CD14-positive monocyte (primary cell): ENCODE data around the gene GAPVD1. TPM values are rescaled to one million over a fixed set of nuclear protein-coding genes. Genes with fewer than 3 reads are reported as not detected.

Experiments used
- DNase-seq, 3 donors: peaks; one replicate each; pipeline ENCODE4 v3.0.0-alpha.2; 2011 to 2022
- H2AFZ ChIP-seq: 2 replicates; pipeline ENCODE4 v1.6.0; 2012; ENCODE audit warnings: mild to moderate bottlenecking, low read depth, low read length, inconsistent platforms; ENCODE audit not compliant: insufficient read depth, poor library complexity, severe bottlenecking
- H3K27ac ChIP-seq, 2 donors: 1 replicate in 1 of 2; 2 replicates in 1 of 2; pipeline ENCODE4 v1.5.1; 2012 to 2013; ENCODE audit warnings: low read length in 2 of 2, control low read depth in 1 of 2, inconsistent platforms in 1 of 2, low read depth in 1 of 2, mild to moderate bottlenecking in 1 of 2
- H3K27me3 ChIP-seq, 2 donors: one replicate each; pipeline versions ENCODE4 v1.6.0 to v1.6.1; 2011 to 2013; ENCODE audit warnings: low read length in 2 of 2; ENCODE audit not compliant: control insufficient read depth in 2 of 2, insufficient read depth in 2 of 2
- H3K36me3 ChIP-seq, 2 donors: replicated peaks in 1 of 2; 1 replicate in 1 of 2; 2 replicates in 1 of 2; pipeline versions ENCODE4 v1.5.1 to v1.6.1; 2012 to 2013; ENCODE audit warnings: low read length in 2 of 2, control low read depth in 1 of 2, inconsistent platforms in 1 of 2, mild to moderate bottlenecking in 1 of 2; ENCODE audit not compliant: insufficient read depth in 2 of 2, control insufficient read depth in 1 of 2
- H3K4me1 ChIP-seq, 2 donors: 1 replicate in 1 of 2; 2 replicates in 1 of 2; pipeline versions ENCODE4 v1.5.1 to v1.6.1; 2012 to 2013; ENCODE audit warnings: low read length in 2 of 2, control low read depth in 1 of 2, inconsistent platforms in 1 of 2, mild to moderate bottlenecking in 1 of 2, moderate library complexity in 1 of 2; ENCODE audit not compliant: insufficient read depth in 2 of 2, control insufficient read depth in 1 of 2
- H3K4me2 ChIP-seq: replicated peaks from 2 replicates; pipeline ENCODE3; 2012; ENCODE audit warnings: low read length, moderate library complexity, mild to moderate bottlenecking; ENCODE audit not compliant: poor library complexity, severe bottlenecking; ENCODE audit errors: extremely low read depth
- H3K4me3 ChIP-seq, 3 experiments: fragments of 200-600 bp in 1 of 3; sonication (generic) in 1 of 3; replicated peaks in 1 of 3; 1 replicate in 2 of 3; 2 replicates in 1 of 3; pipeline ENCODE4 v1.5.1; 2011 to 2013; ENCODE audit warnings: low read length in 3 of 3, mild to moderate bottlenecking in 3 of 3, control low read depth in 2 of 3, low read depth in 2 of 3, inconsistent platforms in 1 of 3, moderate library complexity in 1 of 3
- H3K79me2 ChIP-seq: 2 replicates; pipeline ENCODE4 v1.6.0; 2012; ENCODE audit warnings: mild to moderate bottlenecking, control low read depth, inconsistent platforms, low read length, moderate library complexity; ENCODE audit not compliant: insufficient read depth
- H3K9ac ChIP-seq: 2 replicates; pipeline ENCODE4 v1.6.0; 2017; ENCODE audit warnings: low read length, mild to moderate bottlenecking; ENCODE audit not compliant: insufficient read depth, poor library complexity, severe bottlenecking
- H3K9me3 ChIP-seq, 2 donors: replicated peaks in 1 of 2; 1 replicate in 1 of 2; 2 replicates in 1 of 2; pipeline versions ENCODE4 v1.5.1 to v1.6.1; 2012 to 2013; ENCODE audit warnings: low read length in 2 of 2, control low read depth in 1 of 2; ENCODE audit not compliant: control insufficient read depth in 1 of 2, insufficient read depth in 1 of 2
- H4K20me1 ChIP-seq: 2 replicates; pipeline ENCODE4 v1.6.0; 2012; ENCODE audit warnings: mild to moderate bottlenecking, low read length, control low read depth, moderate library complexity; ENCODE audit not compliant: insufficient read depth
- H3K27ac Mint-ChIP-seq, 7 donors: one replicate each; pipeline ENCODE4 v1.8.0; 2020; ENCODE audit warnings: mild to moderate bottlenecking in 7 of 7, mixed read lengths in 7 of 7, moderate library complexity in 6 of 7, inconsistent platforms in 2 of 7
- H3K27me3 Mint-ChIP-seq, 3 donors: one replicate each; pipeline ENCODE4 v1.8.0; 2021 to 2022; ENCODE audit warnings: low read depth in 3 of 3, mild to moderate bottlenecking in 3 of 3, mixed read lengths in 3 of 3, moderate library complexity in 3 of 3, inconsistent platforms in 1 of 3
- H3K36me3 Mint-ChIP-seq, 2 donors: one replicate each; pipeline ENCODE4 v1.8.0; 2020; ENCODE audit warnings: mixed read lengths in 2 of 2, inconsistent platforms in 1 of 2, mild to moderate bottlenecking in 1 of 2
- H3K4me1 Mint-ChIP-seq: one replicate; pipeline ENCODE4 v1.8.0; 2020; ENCODE audit warnings: mild to moderate bottlenecking, mixed read lengths
- H3K4me3 Mint-ChIP-seq, 2 donors: one replicate each; pipeline ENCODE4 v1.8.0; 2020; ENCODE audit warnings: mild to moderate bottlenecking in 2 of 2, mixed read lengths in 2 of 2, moderate library complexity in 1 of 2
- H3K9me3 Mint-ChIP-seq, 7 donors: one replicate each; pipeline ENCODE4 v1.8.0; 2020 to 2022; ENCODE audit warnings: mixed read lengths in 7 of 7, mild to moderate bottlenecking in 6 of 7, moderate library complexity in 6 of 7, inconsistent platforms in 2 of 7
- CTCF ChIP-seq: fragments of 200-600 bp; IDR thresholded peaks from one replicate; pipeline ENCODE4 v1.8.0; 2022; ENCODE audit warnings: antibody characterized with exemption, mild to moderate bottlenecking
- WGBS: methylation state at CpG from one replicate; pipeline ENCODE4 v1.1.5; 2013; ENCODE audit warnings: missing lambda C conversion rate; ENCODE audit not compliant: insufficient coverage; 5-methylcytosine and 5-hydroxymethylcytosine counted together
- intact Hi-C, 2 donors: fragments of 100-400 bp; cut with micrococcal nuclease; formaldehyde crosslinking; loops; one replicate each; pipeline versions ENCODE4 v1.15.0 to v1.15.1; 2023
- polyA plus RNA-seq, 3 donors: library from polyadenylated mRNA; depleted of rRNA in 1 of 3; unstranded in 2 of 3; stranded (reverse) in 1 of 3; fragments of 300-500 nt in 2 of 3; fragments of >200 nt in 1 of 3; fragmentation: Illumina TruSeq in 2 of 3; gene quantifications; 1 replicate in 2 of 3; 2 replicates in 1 of 3; pipeline ENCODE4 v1.2.3, GENCODE V29; 2012 to 2021

The GAPVD1 gene
- polyA plus RNA-seq, 3 donors = 18.7 to 49.2 (median 30.5) TPM

GRCh38 chr9:125376261-125377226 is 114.9 kb downstream of the GAPVD1 start:
- H3K27me3 Mint-ChIP-seq = peaks cover 2 to 15% (median 7%) of the 10 kb centered on the region in 3 donors
- Histone ChIP-seq H3K27ac (no peak overlapping the region), H2AFZ (no peak overlapping the region), H3K4me2 (no peak overlapping the region), H3K4me1 (peaks cover 6 to 9% of the 10 kb centered on the region in 2 donors), H3K9ac (no peak overlapping the region), H3K79me2 (no peaks in the 10 kb centered on the region), H3K36me3 (no peaks in the 10 kb centered on the region), H3K4me3 (no peak overlapping the region), H4K20me1 (no peaks in the 10 kb centered on the region), H3K27me3 (peaks cover 0 to 5% of the 10 kb centered on the region in 2 donors), H3K9me3 (no peaks in the 10 kb centered on the region)
- WGBS = 89% methylated on average over 19 of the region's 24 CpGs
- no peak overlapping the region for H3K4me3 Mint-ChIP-seq
- no peak for TF ChIP-seq CTCF
- DNase-seq = no peak
- no peak overlapping the region for H3K27ac Mint-ChIP-seq
- intact Hi-C loops = no loop called here
- no peaks in the 10 kb centered on the region for H3K36me3 Mint-ChIP-seq
- no peaks in the 10 kb centered on the region for H3K9me3 Mint-ChIP-seq
- peaks cover 10% of the 10 kb centered on the region for H3K4me1 Mint-ChIP-seq

GRCh38 chr9:125377584-125378250 is 116.1 kb downstream of the GAPVD1 start:
- peaks cover 2 to 15% (median 7%) of the 10 kb centered on the region in 3 donors for H3K27me3 Mint-ChIP-seq
- Histone ChIP-seq H3K79me2 (no peaks in the 10 kb centered on the region), H3K4me3 (no peak overlapping the region), H3K36me3 (no peaks in the 10 kb centered on the region), H3K9ac (no peak overlapping the region), H3K9me3 (no peaks in the 10 kb centered on the region), H3K27me3 (peaks cover 0 to 5% of the 10 kb centered on the region in 2 donors), H2AFZ (no peak overlapping the region), H3K4me2 (no peak overlapping the region), H3K4me1 (peaks cover 6 to 9% of the 10 kb centered on the region in 2 donors), H3K27ac (no peak overlapping the region), H4K20me1 (no peaks in the 10 kb centered on the region)
- 80% methylated on average over 7 of the region's 8 CpGs for WGBS
- H3K9me3 Mint-ChIP-seq = no peaks in the 10 kb centered on the region
- no peaks in the 10 kb centered on the region for H3K36me3 Mint-ChIP-seq
- H3K4me1 Mint-ChIP-seq = peaks cover 10% of the 10 kb centered on the region
- peak overlapping the region in 2 of 7 donors; percentile 16 to 22 for H3K27ac Mint-ChIP-seq
- no peak for DNase-seq
- no peak for TF ChIP-seq CTCF
- H3K4me3 Mint-ChIP-seq = no peak overlapping the region
- intact Hi-C loops = no loop called here
